Breast epithelium (tissue), 4 donors: Measurements from ENCODE around the gene LMX1A. TPM values are rescaled to one million over a fixed set of nuclear protein-coding genes. Genes with fewer than 3 reads are reported as not detected.

Experiments used
- DNase-seq, 2 donors: peaks; one replicate each; pipeline ENCODE4 v3.0.0-alpha.2; 2019; ENCODE audit warnings: low spot score in 2 of 2
- H3K27ac ChIP-seq, 2 donors: fragments of 200-600 bp; sonication (generic) in 1 of 2; one replicate each; pipeline ENCODE4 v1.5.1; 2016 to 2019; ENCODE audit warnings: mild to moderate bottlenecking in 1 of 2
- H3K27me3 ChIP-seq, 2 donors: fragments of 200-600 bp; sonication (generic) in 1 of 2; one replicate each; pipeline versions ENCODE4 v1.5.1 to v1.6.0; 2017 to 2019; ENCODE audit warnings: control low read depth in 1 of 2, mild to moderate bottlenecking in 1 of 2
- H3K36me3 ChIP-seq: fragments of 200-600 bp; one replicate; pipeline ENCODE4 v1.5.1; 2019
- H3K4me1 ChIP-seq, 2 donors: fragments of 200-600 bp; sonication (generic); one replicate each; pipeline ENCODE4 v1.5.1; 2016 to 2019; ENCODE audit warnings: control low read depth in 1 of 2
- H3K4me3 ChIP-seq, 3 donors: fragments of 200-600 bp; sonication (generic); 1 replicate in 2 of 3; 2 replicates in 1 of 3; pipeline ENCODE4 v1.5.1; 2016 to 2019; ENCODE audit warnings: mild to moderate bottlenecking in 3 of 3, moderate library complexity in 2 of 3
- H3K9me3 ChIP-seq, 2 donors: fragments of 200-600 bp; sonication (generic) in 1 of 2; one replicate each; pipeline ENCODE4 v1.5.1; 2016 to 2019; ENCODE audit warnings: control low read depth in 1 of 2
- CTCF ChIP-seq, 3 donors: fragments of 450-650 bp; IDR thresholded peaks; one replicate each; pipeline ENCODE4 v1.5.1; 2016 to 2017; ENCODE audit warnings: antibody characterized with exemption in 3 of 3, mild to moderate bottlenecking in 3 of 3, moderate library complexity in 3 of 3
- POLR2A ChIP-seq: fragments of 450-650 bp; IDR thresholded peaks from one replicate; pipeline ENCODE4 v1.6.1; 2016; ENCODE audit warnings: antibody characterized with exemption, mild to moderate bottlenecking, moderate library complexity
- POLR2AphosphoS5 ChIP-seq, 3 donors: sonication (generic); formaldehyde crosslinking; IDR thresholded peaks; one replicate each; pipeline ENCODE4 v1.6.1; 2017; ENCODE audit warnings: antibody characterized with exemption in 3 of 3
- intact Hi-C: fragments of 100-400 bp; cut with DNase I; formaldehyde crosslinking; loops from one replicate; pipeline ENCODE4 v1.15.1; 2023; ENCODE audit warnings: low total_unique reads
- total RNA-seq, 3 donors: library from RNA; depleted of rRNA; stranded (reverse); fragments of >200 nt; gene quantifications; one replicate each; pipeline ENCODE4 v1.1.0, GENCODE V29; 2016

The LMX1A gene
- total RNA-seq, 3 donors from 2014 or later: 1.3 TPM; not detected in 2

GRCh38 chr1:165152727-165153126 is 203.8 kb downstream of the LMX1A start:
- no peak for DNase-seq

GRCh38 chr1:165152109-165152508 is 204.4 kb downstream of the LMX1A start:
- no peak overlapping the region for H3K4me3 ChIP-seq
- no peaks in the 10 kb centered on the region for H3K4me1 ChIP-seq
- intact Hi-C loops: loop anchor here (10.0 kb wide), 1 partner anchor 1437 kb away; no protein-coding TSS in a partner anchor
- peaks cover 0 to 5% of the 10 kb centered on the region in 2 donors for H3K9me3 ChIP-seq
- no peaks in the 10 kb centered on the region for H3K27me3 ChIP-seq
- TF ChIP-seq POLR2AphosphoS5 (IDR thresholded peaks at IDR 0.05) (no peak), POLR2A (no peak), CTCF (IDR thresholded peaks at IDR 0.05) (no peak)
- H3K27ac ChIP-seq: no peak overlapping the region
- no peak for DNase-seq
- H3K36me3 ChIP-seq: no peaks in the 10 kb centered on the region

More at GRCh38 chr1:165152727-165153126, 203.8 kb downstream of the LMX1A start:
- H3K9me3 ChIP-seq: peaks cover 0 to 5% of the 10 kb centered on the region in 2 donors
- H3K36me3 ChIP-seq: no peaks in the 10 kb centered on the region
- intact Hi-C loops: loop anchor here (10.0 kb wide), 1 partner anchor 1438 kb away; no protein-coding TSS in a partner anchor
- TF ChIP-seq POLR2AphosphoS5 (IDR thresholded peaks at IDR 0.05): no peak
- no peak for TF ChIP-seq CTCF (IDR thresholded peaks at IDR 0.05)
- no peak for TF ChIP-seq POLR2A
- H3K4me3 ChIP-seq: no peak overlapping the region
- H3K27me3 ChIP-seq: no peaks in the 10 kb centered on the region
- H3K4me1 ChIP-seq: no peaks in the 10 kb centered on the region
- H3K27ac ChIP-seq: no peak overlapping the region

Other genes with a start within 250 kb of the LMX1A start
- under 1 TPM in 1 of 3 donors, not detected in 2; 0.16 TPM for gene RXRG, start 88.4 kb upstream of the LMX1A start, total RNA-seq
- gene LRRC52, start 187.3 kb upstream of the LMX1A start, total RNA-seq: not detected